ENCODE data around the gene JADE2.
"Not testable (repeated sequence)": the region's sequence is repeated elsewhere in the genome, so short reads cannot be mapped to it uniquely, and the experiment has no call there.

JADE2 gene

GRCh38 chr5:134524826-134525682, at the start of gene JADE2:
JADE2 (plus strand) TSS chr5:134525670; CDS start chr5:134535858, 10,188 bp downstream.
- peak; percentile 41 for DNase-seq

- no peak for DNase-seq
Observed at GRCh38 chr5:134477462-134478245, 47.8 kb upstream of the JADE2 start.

GRCh38 chr5:134479839-134480238, 45.6 kb upstream of the JADE2 start:
- DNase-seq: no peak

GRCh38 chr5:134489227-134489944, 36.1 kb upstream of the JADE2 start:
- no peak for DNase-seq

- DNase-seq: no peak
Observed at GRCh38 chr5:134490255-134490924, 35.1 kb upstream of the JADE2 start.

GRCh38 chr5:134490925-134491271, 34.6 kb upstream of the JADE2 start:
- no peak for DNase-seq

GRCh38 chr5:134491841-134492442, 33.5 kb upstream of the JADE2 start:
- no peak for DNase-seq

- no peak for DNase-seq
Observed at GRCh38 chr5:134492568-134492967, 32.9 kb upstream of the JADE2 start.

- no peak for DNase-seq
Observed at GRCh38 chr5:134493461-134494055, 31.9 kb upstream of the JADE2 start.

- DNase-seq: no peak
Observed at GRCh38 chr5:134494780-134495179, 30.7 kb upstream of the JADE2 start.

- DNase-seq: not testable (repeated sequence)
Observed at GRCh38 chr5:134499905-134500304, 25.6 kb upstream of the JADE2 start.

- no peak for DNase-seq
Observed at GRCh38 chr5:134500699-134501430, 24.6 kb upstream of the JADE2 start.

- DNase-seq: no peak
Observed at GRCh38 chr5:134502259-134502658, 23.2 kb upstream of the JADE2 start.

GRCh38 chr5:134503088-134503936, 22.2 kb upstream of the JADE2 start:
- peak; percentile 27 for DNase-seq

- no peak for DNase-seq
Observed at GRCh38 chr5:134503937-134504437, 21.5 kb upstream of the JADE2 start.

- DNase-seq: no peak
Observed at GRCh38 chr5:134504629-134505300, 20.7 kb upstream of the JADE2 start.

- no peak for DNase-seq
Observed at GRCh38 chr5:134506054-134507039, 19.1 kb upstream of the JADE2 start.

GRCh38 chr5:134507452-134507851, 18.0 kb upstream of the JADE2 start:
- DNase-seq: no peak

Data from SIG-M5 (cell line).